Measurements from ENCODE around the gene SPOCK1. TPM values are rescaled to one million over a fixed set of nuclear protein-coding genes. Genes with fewer than 3 reads are reported as not detected.

SPOCK1 gene
- total RNA-seq, 1 donor from 2014 or later, result 8.4 TPM

DNA sequence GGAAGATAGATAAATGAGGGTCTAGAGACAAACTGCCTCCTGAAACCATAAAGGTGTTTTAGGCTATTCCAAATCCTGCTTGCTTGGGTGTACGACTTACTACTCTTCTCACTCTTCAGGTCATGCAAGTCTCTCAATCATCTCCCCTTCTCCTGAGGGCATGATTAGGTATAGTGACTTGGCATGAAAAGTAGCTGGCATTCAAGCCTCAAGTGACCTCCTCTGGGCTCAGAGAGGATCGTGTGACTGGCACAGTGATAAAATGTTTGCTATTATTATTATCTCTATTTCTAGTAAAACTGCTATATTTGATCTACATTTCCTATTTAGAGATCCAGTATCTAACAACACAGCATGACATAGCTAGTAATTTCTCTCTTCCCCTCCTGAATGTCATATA, 494.8 kb downstream of the SPOCK1 start:
- no peaks in the 10 kb centered on the region for H3K4me1 ChIP-seq
- intact Hi-C loops (cut with DNase I), result no loop called here
- H3K36me3 ChIP-seq, result no peaks in the 10 kb centered on the region
- DNase-seq (no peak), ATAC-seq (no peak)
- H3K4me3 ChIP-seq, result no peak overlapping the region
- no peaks in the 10 kb centered on the region for H3K9me3 ChIP-seq
- H3K27me3 ChIP-seq (ENCODE audit: low read depth), result no peaks in the 10 kb centered on the region
- TF ChIP-seq, protein P1, sequence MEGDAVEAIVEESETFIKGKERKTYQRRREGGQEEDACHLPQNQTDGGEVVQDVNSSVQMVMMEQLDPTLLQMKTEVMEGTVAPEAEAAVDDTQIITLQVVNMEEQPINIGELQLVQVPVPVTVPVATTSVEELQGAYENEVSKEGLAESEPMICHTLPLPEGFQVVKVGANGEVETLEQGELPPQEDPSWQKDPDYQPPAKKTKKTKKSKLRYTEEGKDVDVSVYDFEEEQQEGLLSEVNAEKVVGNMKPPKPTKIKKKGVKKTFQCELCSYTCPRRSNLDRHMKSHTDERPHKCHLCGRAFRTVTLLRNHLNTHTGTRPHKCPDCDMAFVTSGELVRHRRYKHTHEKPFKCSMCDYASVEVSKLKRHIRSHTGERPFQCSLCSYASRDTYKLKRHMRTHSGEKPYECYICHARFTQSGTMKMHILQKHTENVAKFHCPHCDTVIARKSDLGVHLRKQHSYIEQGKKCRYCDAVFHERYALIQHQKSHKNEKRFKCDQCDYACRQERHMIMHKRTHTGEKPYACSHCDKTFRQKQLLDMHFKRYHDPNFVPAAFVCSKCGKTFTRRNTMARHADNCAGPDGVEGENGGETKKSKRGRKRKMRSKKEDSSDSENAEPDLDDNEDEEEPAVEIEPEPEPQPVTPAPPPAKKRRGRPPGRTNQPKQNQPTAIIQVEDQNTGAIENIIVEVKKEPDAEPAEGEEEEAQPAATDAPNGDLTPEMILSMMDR (IDR thresholded peaks at IDR 0.05), result no peak
- no peak overlapping the region for H3K27ac ChIP-seq

DNA sequence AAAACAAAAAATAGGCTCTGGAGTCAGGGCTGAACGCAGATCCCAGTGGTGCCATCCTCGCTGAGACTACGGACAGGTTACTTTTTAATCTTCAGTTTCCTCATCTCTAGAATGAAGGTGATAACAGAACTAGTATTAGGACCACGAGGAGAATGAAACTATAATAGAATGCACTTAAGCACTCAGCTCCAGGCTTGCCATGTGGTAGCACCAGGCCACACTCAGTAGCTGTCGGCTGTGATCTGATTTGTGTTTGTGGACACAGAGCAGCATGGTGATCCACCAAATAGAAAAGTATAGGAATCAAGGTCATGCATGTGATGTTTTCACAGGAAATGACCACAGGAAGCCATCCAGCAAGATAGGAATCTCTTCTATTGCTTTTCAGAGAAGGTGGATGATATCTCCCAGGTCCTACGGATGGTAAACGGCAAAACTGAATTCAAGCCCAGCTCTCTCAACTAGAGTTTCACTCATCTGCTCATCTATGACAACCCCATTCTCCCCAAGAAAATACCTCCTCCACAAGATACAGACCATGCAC, 498.0 kb downstream of the SPOCK1 start:
- Histone ChIP-seq H3K4me3 (no peak overlapping the region), H3K27ac (no peak overlapping the region), H3K4me1 (no peaks in the 10 kb centered on the region), H3K27me3 (ENCODE audit: low read depth) (peaks cover 5% of the 10 kb centered on the region), H3K36me3 (no peaks in the 10 kb centered on the region), H3K9me3 (no peaks in the 10 kb centered on the region)
- no peak for ATAC-seq
- TF ChIP-seq, protein P1 (IDR thresholded peaks at IDR 0.05), result no peak
- DNase-seq, result no peak
- intact Hi-C loops (cut with DNase I), result no loop called here

GRCh38 chr5:136999787-137000186, 499.3 kb downstream of the SPOCK1 start:
- intact Hi-C loops (cut with DNase I), result no loop called here
- H3K4me1 ChIP-seq, result no peaks in the 10 kb centered on the region
- H3K27ac ChIP-seq, result no peak overlapping the region
- H3K4me3 ChIP-seq, result no peak overlapping the region
- peaks cover 5% of the 10 kb centered on the region for H3K27me3 ChIP-seq (ENCODE audit: low read depth)
- H3K9me3 ChIP-seq, result no peaks in the 10 kb centered on the region
- TF ChIP-seq, protein P1 (IDR thresholded peaks at IDR 0.05), result no peak
- ATAC-seq (no peak), DNase-seq (no peak)
- no peaks in the 10 kb centered on the region for H3K36me3 ChIP-seq

DNA sequence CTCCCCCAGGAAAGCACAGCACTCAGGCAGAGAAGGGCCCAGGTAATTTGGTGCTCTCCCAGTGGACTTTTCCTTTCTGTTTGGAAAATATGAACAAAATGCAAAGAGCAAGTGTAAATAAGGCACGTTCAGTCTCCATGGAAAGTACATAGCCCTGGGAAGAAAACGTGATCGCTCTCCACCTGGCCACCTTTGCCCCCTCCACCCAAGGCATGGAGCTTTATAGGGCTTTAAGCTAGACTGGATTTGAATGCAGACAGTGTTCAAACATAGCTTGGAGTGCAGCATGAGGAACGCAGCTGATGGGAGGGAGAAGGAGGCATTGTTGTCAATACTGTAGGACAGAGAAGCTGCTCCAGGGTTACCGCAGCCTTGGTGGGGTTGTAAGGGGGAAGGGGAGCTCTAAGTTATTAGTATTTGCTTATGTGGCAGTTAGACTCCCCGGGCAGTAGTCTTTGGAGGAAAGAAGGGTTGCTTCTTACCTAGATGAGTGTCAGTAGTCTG, 500.2 kb downstream of the SPOCK1 start:
- Histone ChIP-seq H3K27ac (no peak overlapping the region), H3K4me1 (no peaks in the 10 kb centered on the region), H3K36me3 (no peaks in the 10 kb centered on the region), H3K27me3 (ENCODE audit: low read depth) (peaks cover 5% of the 10 kb centered on the region), H3K9me3 (no peaks in the 10 kb centered on the region), H3K4me3 (no peak overlapping the region)
- intact Hi-C loops (cut with DNase I), result no loop called here
- DNase-seq, result no peak
- TF ChIP-seq, protein P1 (IDR thresholded peaks at IDR 0.05), result no peak
- no peak for ATAC-seq

DNA sequence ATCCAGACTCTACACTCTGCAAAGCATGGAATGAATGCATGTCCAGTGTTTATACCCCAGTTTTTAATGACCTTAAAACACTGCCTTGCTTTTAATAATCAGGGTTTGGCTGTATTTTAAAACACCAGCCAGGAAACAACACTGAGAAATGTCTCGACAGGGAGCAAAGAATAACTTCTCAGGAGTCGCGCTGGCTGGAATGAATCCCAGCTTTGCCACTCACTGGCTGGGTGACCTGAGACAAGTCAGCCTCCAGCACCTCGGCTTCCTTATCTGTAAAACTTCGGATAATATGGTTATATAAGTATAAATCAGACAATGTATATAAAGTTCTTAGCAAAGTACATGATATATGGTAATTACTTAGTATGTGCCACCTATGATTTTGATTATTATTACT, 505.0 kb downstream of the SPOCK1 start:
- Histone ChIP-seq H3K9me3 (no peaks in the 10 kb centered on the region), H3K4me1 (no peaks in the 10 kb centered on the region), H3K27ac (no peak overlapping the region), H3K36me3 (no peaks in the 10 kb centered on the region), H3K27me3 (ENCODE audit: low read depth) (peaks cover 5% of the 10 kb centered on the region), H3K4me3 (no peak overlapping the region)
- DNase-seq (no peak), ATAC-seq (no peak)
- intact Hi-C loops (cut with DNase I), result no loop called here
- TF ChIP-seq, protein P1 (IDR thresholded peaks at IDR 0.05), result no peak

All from lower lobe of right lung (tissue), 2 donors.